Measurements from ENCODE around the gene FASN.
"Not testable (repeated sequence)": the region's sequence is repeated elsewhere in the genome, so short reads cannot be mapped to it uniquely, and the experiment has no call there.

Gene FASN

DNA sequence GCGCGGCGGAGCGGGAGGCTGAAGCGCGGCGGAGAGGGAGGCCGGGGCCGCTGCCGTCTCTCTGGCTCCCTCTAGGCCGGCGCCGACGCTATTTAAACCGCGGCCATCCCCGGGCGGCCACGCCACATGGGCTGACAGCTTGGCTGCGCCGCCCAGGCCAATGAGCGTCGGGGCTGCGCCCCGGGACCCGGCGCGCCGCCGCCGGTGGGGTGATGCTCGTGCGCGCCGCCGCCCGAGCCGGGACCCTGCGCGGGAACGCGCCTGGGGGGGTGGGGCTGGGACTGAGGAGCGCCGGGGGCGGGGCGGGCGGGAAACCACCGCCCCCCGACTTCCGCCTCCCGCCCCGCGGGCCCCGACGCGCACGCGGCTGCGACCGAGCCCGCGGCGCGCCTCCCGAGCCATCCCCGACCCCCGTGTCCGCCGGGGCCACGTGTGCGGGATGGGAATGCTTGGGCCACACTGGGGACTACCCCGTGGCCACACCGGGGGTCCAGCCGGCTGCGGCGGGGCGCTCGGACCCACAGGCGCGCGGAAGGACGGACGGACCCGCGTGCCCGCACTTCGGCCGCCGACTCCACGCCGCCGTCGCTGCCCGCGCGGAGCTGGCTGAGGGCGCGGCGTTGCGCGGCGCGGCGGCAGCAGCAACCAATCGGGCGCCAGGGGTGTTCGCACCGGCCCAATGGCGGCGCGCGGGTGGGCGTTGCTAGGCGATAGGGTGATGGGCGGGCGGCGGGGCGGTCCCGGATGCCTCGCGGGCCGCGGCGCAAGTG, at the start of gene FASN:
FASN (minus strand) TSS at position 68 of the 770 bp plus-strand sequence. CDS start 1,791 bp downstream, outside the sequence.
- peak; percentile 97 for DNase-seq
- in situ Hi-C loops (cut with HindIII; ENCODE audit: low pct_ligation_motif_present, low pct_unique_long_range_greater_than_20kb, low sequenced_read_pairs) = no loop called here

DNA sequence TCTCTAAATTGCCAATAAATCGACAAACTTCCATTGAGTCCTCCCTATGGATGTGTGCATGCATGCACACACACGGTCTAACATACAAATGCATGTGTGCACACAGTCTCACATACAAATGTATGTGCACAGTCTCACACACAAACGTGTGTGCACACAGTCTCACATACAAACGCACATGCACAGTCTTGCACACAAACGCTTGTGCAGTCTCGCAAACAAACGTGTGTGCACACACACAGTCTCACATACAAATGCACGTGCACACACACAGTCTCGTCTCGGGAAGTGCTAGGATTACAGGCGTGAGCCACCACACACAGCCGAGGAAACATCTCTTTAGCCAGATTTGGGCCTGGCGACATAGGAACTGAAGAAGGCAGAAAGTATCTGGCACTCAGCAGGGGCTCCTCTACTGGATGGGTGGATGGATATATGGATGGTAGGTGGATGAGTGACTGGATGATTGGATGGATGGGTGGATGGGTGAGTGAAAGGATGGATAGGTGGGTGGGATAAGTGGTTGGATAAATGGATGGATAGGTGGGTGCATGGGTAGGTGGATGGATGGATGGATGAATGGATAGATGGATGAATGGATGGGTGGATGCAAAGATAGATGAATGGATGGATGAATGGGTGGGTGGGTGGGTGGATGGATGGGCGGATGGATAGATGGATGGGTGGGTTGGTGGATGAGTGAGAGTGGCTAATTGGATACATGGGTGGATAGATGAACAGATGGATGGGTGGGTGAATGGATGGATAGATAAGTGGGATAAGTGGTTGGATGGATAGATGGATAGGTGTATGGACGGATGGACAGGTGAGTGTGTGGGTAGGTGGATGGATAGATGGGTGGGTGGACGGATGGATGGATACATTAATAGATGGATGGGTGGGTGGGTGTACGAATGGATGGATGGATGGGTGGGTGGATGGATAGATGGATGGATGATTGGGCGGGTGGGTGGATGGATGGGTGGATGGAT, 48.9 kb upstream of the FASN start:
- no peak for DNase-seq
- in situ Hi-C loops (cut with HindIII; ENCODE audit: low pct_ligation_motif_present, low pct_unique_long_range_greater_than_20kb, low sequenced_read_pairs) = no loop called here

DNA sequence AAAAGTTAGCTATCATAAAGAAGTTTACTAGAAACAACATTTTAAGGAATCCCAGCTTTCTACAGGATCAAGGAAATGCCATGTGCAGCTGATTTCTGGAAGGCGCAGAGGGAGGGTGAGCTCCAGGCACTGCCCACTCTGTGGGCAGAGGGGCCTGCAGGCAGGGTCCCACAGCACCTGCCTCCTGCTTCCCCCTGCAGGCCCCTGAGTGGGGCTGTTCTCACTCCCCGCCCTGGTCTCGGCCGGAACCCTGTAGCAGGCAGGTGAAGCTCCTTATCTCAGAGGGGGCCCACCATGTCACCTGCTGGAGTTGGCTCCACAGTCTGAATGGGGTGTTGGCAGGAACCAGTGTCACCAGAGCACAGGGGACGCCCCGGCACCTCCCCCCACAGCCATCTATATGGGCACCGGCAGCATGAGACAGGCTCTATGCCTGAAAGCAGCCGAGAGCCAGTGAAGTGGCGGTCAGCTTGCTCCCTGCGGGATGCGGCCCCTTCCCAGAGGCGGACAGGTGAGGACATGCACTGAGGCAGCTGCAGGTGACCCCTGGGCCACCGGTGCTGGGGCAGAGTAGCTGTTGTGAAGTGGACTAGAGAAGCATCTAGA, 47.6 kb upstream of the FASN start:
- DNase-seq = no peak
- in situ Hi-C loops (cut with HindIII; ENCODE audit: low pct_ligation_motif_present, low pct_unique_long_range_greater_than_20kb, low sequenced_read_pairs) = no loop called here

DNA sequence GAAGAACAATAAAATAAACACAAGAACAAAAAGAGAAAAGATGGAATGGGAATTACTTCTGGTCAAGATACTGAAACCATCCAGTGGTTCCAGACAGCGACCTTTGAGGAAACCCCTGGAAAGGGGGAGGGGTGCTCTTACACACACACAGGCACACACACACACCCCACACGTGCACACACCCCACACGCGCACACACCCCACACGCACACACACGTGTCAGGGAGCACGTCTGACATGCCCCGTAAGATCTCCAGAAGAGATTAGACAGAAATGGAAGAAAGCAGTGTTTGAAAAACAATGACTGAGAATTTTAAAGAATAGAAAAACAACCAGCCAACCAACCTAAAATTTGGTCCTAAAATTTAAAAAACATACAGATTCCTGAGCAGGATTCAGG, 45.3 kb upstream of the FASN start:
- in situ Hi-C loops (cut with HindIII; ENCODE audit: low pct_ligation_motif_present, low pct_unique_long_range_greater_than_20kb, low sequenced_read_pairs) = no loop called here
- DNase-seq = no peak

DNA sequence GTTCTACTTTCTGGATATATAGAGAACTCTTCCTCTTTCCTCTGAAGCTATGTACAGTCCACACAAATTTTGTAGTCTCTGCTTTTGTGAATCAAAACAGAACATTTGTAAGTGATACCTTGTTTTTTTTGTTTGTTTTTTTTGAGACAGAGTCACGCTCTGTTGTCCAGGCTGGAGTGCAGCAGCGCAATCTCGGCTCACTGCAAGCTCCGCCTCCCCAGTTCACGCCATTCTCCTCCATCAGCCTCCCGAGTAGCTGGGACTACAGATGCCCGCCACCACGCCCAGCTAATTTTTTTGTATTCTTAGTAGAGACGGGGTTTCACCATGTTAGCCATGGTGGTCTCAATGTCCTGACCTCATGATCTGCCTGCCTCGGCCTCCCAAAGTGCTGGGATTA, 41.9 kb upstream of the FASN start:
- DNase-seq; in situ Hi-C loops (cut with HindIII; ENCODE audit: low pct_ligation_motif_present, low pct_unique_long_range_greater_than_20kb, low sequenced_read_pairs): not testable (repeated sequence)

DNA sequence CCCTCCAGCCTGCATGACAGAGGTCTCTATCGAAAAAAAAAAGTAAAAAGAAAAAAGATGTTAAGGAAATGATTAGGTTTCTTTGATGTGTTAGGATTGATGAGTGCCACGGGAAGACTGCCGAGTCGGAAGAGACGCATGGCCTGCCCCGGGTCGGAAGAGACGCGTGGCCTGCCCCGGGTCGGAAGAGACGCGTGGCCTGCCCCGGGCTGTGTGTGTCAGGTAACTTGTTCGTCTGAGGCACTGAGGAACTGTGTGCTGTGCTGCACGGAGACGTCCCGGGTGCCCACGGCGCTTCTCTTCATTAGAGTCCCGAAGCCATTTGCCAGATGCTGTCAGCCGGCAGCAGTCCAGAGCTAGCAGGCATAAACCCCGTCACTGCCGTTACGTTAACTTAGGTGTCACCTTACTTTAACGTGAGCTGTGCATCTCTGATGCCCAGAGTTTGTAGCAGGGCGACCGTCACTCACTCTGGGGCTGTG, 40.5 kb upstream of the FASN start:
- DNase-seq = no peak
- in situ Hi-C loops (cut with HindIII; ENCODE audit: low pct_ligation_motif_present, low pct_unique_long_range_greater_than_20kb, low sequenced_read_pairs) = no loop called here

DNA sequence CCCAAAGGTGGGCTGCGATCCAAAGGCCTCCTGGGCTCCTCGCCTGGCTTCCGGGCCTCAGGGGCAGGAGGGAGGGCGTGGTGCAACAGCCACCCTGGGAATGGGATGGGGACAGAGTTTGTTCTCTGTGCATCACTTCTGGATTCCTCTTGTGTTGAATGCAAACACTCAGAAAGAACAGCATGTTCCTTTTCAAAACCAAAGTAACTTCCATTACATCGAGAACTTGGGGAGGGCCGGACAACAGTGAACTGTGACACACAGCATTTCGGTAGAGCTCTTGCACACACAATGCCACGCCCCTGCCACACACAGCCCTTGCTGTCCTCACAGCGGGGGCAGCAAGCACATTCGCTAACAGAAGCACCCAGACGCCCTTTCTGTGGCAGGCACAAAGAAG, 36.1 kb upstream of the FASN start:
- DNase-seq = no peak
- in situ Hi-C loops (cut with HindIII; ENCODE audit: low pct_ligation_motif_present, low pct_unique_long_range_greater_than_20kb, low sequenced_read_pairs) = no loop called here

DNA sequence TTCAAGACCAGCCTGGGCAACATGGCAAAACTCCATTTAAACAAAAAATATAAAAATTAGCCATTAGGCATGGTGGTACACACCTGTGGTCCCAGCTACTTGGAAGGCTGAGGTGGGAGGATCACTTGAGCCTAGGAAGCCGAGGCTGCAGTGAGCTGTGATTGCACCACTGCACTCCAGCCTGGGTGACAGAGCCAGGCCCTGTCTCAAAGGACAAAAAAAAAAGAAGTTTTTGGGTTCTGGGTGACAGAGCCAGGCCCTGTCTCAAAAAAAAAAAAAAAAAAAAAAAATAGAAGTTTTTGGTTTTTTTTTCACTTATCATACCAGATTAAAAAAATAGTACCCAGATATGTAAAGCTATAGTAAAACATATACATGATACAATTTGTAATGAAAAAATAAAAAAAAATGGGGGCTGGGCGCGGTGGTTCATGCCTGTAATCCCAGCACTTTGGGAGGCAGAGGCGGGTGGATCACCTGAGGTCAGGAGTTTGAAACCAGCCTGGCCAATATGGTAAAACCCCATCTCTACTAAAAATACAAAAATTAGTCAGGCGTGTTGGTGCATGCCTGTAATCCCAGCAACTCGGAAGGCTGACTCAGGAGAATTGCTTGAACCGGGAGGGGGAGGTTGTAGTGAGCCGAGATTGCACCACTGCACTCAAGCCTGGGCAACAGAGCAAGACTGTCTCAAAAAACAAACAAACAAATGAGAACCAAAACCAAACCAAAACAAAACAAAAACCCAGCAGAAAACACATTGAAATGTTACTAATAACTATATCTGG, 35.3 kb upstream of the FASN start:
- in situ Hi-C loops (cut with HindIII; ENCODE audit: low pct_ligation_motif_present, low pct_unique_long_range_greater_than_20kb, low sequenced_read_pairs) = not testable (repeated sequence)
- peak; percentile 18 for DNase-seq

DNA sequence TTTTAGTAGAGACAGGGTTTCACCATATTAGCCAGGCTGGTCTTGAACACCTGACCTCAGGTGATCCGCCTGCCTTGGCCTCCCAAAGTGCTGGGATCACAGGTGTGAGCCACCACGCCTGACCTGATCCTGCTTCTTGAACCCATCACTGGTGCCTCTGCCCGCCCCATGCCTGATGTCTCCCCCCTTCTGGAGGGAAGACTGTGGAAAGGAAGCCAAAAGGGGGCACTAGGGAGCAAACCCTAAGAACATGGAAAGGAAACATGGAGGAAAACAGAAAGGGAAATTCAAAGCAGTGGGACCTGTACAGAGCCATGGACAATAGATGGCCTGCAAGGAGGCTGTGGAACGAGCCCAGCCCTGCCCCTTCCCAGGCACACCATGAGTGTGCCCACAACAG, 31.1 kb upstream of the FASN start:
- in situ Hi-C loops (cut with HindIII; ENCODE audit: low pct_ligation_motif_present, low pct_unique_long_range_greater_than_20kb, low sequenced_read_pairs) = no loop called here

DNA sequence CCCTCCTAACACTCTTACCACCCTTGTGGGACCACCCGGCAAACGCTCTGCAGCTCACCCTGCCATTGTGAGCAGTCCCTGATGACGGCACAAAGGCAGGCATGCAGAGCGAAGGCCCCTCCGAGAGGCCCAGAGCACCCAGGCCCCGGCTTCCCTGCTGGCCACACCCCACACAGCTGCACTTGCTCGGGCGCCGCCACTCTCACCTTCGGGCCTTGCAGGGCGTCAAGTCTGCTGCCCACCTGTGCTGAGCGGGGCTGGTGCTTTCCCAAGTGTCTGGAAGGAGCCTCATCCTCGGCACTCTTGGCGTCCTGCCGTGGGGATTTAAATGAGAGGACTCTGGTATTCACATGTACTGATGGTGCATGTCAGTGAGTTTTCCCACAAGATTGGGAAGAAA, 30.3 kb upstream of the FASN start:
- in situ Hi-C loops (cut with HindIII; ENCODE audit: low pct_ligation_motif_present, low pct_unique_long_range_greater_than_20kb, low sequenced_read_pairs) = no loop called here
- no peak for DNase-seq

More for the DNA sequence above, 31.1 kb upstream of the FASN start:
- no peak for DNase-seq

DNA sequence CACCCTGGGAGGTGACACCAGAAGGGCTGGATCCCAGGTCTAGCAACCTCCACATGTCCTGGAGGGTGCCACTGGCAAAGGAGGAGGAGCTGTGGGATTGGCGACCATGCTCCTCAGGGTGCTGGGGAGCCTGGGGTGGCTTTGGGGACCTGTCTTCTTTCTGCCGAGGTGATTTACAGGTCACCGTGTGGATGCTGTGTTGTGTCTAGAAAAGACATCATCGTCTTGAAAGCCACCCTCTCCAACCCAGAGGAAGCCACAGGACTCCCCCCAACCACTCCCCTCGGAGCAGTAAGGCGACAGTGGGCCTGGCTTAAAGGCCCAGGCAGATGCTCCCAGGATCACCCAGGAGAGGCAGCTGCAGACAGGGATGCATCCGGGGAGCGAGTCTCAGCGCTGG, 29.7 kb upstream of the FASN start:
- in situ Hi-C loops (cut with HindIII; ENCODE audit: low pct_ligation_motif_present, low pct_unique_long_range_greater_than_20kb, low sequenced_read_pairs) = no loop called here
- DNase-seq = no peak

DNA sequence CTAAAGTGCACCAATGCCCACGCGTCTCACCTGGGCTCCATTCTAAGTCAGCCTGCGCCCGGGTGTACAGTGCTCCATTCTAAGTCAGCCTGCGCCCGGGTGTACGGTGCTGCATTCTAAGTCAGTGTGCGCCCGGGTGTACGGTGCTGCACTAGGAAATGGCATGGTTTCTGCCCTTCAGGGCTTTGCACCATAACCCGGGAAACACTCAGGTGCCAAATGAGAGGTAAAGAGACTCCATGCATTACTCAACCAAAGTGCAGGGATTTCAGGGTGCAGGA, 29.2 kb upstream of the FASN start:
- in situ Hi-C loops (cut with HindIII; ENCODE audit: low pct_ligation_motif_present, low pct_unique_long_range_greater_than_20kb, low sequenced_read_pairs) = no loop called here
- no peak for DNase-seq

DNA sequence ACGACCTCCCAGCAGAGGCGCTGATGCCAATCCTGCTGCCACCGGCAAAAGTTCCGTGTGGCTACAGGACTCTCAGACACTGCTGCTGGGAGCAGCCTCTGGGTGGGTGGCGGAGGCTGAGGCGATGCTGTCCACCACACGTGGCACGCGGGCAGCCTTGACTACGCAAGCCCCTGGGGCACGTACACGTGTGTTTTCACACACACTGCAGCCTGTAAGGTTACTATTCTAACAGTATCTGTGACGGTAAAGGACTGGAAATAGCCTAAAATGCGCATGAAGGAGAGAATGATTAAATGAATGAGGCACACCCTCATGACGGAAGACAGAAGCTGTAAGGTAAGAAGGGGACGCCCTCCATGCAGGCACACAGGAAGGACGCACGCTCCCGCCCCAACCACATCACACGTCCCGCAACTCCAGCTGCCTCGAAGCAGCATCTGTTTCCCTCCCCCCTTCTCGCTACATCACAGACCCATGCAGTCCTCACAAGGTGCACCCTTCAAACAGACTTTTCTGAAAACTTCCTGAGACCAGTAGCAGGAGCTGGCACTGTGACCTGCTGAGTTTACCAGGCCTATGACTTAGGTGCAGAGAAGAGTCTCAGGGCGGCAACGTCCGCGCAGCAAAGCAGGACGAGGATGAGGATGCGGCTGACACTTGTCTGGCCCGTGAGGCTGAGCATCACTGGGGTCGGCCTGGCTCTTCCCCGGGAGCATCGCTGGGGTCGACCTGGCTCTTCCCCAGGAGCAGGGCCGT, 28.7 kb upstream of the FASN start:
- in situ Hi-C loops (cut with HindIII; ENCODE audit: low pct_ligation_motif_present, low pct_unique_long_range_greater_than_20kb, low sequenced_read_pairs) = no loop called here
- DNase-seq = no peak

DNA sequence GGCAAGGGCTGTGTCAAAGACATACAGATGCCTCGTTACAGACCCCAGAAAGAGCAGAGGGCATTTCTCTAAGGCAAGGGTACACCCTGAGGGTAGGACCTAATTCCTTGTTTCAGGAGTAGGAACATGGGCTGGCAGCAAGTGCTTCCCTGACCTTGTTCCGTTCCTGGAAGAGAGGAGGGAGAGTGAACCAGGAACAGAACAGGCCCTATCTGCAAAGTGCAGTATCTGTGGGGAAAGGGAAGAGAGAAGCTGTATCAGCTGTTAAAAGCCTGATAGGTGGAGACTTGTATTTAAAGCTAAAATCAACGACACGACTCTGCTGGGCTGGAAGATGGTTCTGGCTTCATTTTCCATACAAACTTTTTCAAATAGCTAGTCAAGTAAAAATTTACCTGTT, 26.1 kb upstream of the FASN start:
- in situ Hi-C loops (cut with HindIII; ENCODE audit: low pct_ligation_motif_present, low pct_unique_long_range_greater_than_20kb, low sequenced_read_pairs) = no loop called here

DNA sequence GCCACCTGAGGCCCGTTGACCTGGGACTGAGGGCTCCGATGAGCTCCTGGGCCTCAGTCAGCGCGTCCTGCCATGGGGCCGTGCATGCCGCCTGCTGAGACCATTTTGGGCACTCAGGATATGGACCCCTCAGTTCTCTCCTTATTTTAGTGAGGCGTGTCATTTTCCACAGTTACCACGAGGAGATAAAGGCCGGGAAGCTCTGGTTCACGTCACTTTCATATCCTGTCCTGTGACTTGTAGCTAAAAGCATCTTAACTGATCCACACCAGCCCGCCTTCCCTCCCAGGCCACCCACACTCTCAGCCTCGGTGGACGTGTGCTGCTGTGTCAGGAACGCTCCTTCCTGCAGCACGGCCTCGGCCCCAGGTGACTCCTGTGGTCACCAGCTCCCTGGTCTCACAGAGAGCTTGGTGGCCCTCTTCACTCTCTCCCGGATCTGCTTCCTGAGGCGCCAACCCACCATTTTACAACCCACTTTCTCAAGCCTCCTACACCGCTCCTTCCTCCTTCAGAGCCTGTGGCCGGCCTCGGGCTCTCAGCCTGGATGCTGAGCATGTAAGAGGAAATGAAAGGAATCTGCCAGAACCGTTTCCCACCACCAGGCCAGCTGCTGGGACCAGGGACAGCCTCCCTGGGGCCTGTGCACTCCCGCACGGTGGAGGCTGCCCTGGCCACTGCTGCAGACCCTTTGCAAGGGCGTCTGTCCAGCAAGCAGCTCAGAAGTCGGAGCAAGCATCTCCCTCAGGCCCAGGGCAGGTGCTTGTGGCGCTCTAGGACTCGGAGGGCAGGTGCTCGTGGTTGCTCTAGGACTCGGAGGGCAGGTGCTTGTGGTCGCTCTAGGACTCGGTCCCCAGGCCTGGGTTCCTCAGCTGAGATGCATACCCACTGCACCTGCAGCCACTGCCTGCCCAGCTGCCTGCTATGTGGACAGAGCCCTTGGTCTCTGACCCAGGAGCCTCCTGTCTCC, 23.9 kb upstream of the FASN start:
- in situ Hi-C loops (cut with HindIII; ENCODE audit: low pct_ligation_motif_present, low pct_unique_long_range_greater_than_20kb, low sequenced_read_pairs) = no loop called here
- DNase-seq = no peak

More for the DNA sequence above, 26.1 kb upstream of the FASN start:
- DNase-seq = no peak

DNA sequence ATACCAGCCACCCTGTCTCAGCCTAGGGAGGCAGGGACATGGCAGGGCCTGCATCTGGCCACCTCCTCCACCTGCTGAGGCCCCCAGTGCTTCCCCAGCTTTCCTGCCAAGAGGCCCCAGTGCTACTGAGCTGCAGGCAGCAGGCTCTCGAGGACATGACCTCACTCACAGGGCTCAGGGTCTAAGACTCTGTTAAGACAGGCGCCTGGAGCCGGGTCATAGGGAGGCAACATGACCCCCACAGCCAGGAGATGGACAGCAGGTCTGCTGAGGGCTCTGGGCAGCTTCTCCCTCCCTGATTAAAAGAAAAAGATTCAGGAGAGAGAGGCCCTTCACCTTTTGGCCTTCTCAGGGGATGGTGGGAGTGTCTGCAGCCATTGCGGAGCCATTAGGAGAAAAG, 23.2 kb upstream of the FASN start:
- DNase-seq = no peak
- in situ Hi-C loops (cut with HindIII; ENCODE audit: low pct_ligation_motif_present, low pct_unique_long_range_greater_than_20kb, low sequenced_read_pairs) = no loop called here

DNA sequence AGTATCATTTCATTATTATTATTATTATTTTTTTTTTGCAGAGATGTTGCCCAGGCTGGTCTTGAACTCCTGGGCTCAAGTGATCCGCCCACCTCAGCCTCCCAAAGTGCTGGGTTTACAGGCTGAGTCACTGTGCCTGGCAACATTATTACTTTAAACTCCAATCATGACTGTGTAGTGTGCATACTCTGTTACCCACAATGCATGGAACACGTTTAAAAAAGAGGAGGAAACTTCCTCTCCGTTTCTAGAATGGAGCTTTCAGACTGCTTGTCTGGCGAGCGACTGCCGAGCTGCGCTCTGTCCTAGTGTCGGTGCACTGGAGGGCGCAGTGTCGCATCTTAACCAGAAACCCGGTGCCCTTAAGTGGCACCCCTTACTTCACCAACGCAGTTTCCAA, 22.1 kb upstream of the FASN start:
- no peak for DNase-seq
- in situ Hi-C loops (cut with HindIII; ENCODE audit: low pct_ligation_motif_present, low pct_unique_long_range_greater_than_20kb, low sequenced_read_pairs) = no loop called here

All from ACHN (cell line).